HG03457 (cell line): ENCODE data around the gene MAPK14.
"Not testable (repeated sequence)": the region's sequence is repeated elsewhere in the genome, so short reads cannot be mapped to it uniquely, and the experiment has no call there.

ENCODE experiments used
- ATAC-seq: cut with Tn5 transposase; IDR thresholded peaks from one replicate; pipeline ENCODE4 v1.9.1; 2021; ENCODE audit warnings: moderate number of reproducible peaks; ENCODE audit not compliant: unreplicated experiment

MAPK14 gene

GRCh38 chr6:36067374-36068011 lies 39.9 kb downstream of the MAPK14 start:
- ATAC-seq, result no peak

GRCh38 chr6:36068012-36068392 lies 40.4 kb downstream of the MAPK14 start:
- ATAC-seq, result no peak

- ATAC-seq, result no peak
These were observed 41.0 kb downstream of the MAPK14 start for GRCh38 chr6:36068586-36068985.

- no peak for ATAC-seq
These were observed 42.0 kb downstream of the MAPK14 start for GRCh38 chr6:36069573-36069972.

GRCh38 chr6:36070252-36070651 lies 42.6 kb downstream of the MAPK14 start:
- ATAC-seq, result no peak

- ATAC-seq, result no peak
These were observed 43.7 kb downstream of the MAPK14 start for GRCh38 chr6:36071281-36071680.

- ATAC-seq, result no peak
These were observed 44.1 kb downstream of the MAPK14 start for GRCh38 chr6:36071714-36072113.

- no peak for ATAC-seq
These were observed 45.1 kb downstream of the MAPK14 start for GRCh38 chr6:36072681-36073080.

GRCh38 chr6:36073587-36073986 lies 46.0 kb downstream of the MAPK14 start:
- no peak for ATAC-seq

- ATAC-seq, result no peak
These were observed 48.0 kb downstream of the MAPK14 start for GRCh38 chr6:36075656-36076055.

- no peak for ATAC-seq
These were observed 48.8 kb downstream of the MAPK14 start for GRCh38 chr6:36076178-36077063.

GRCh38 chr6:36078159-36078558 lies 50.6 kb downstream of the MAPK14 start:
- ATAC-seq, result no peak

GRCh38 chr6:36079601-36080000 lies 52.0 kb downstream of the MAPK14 start:
- ATAC-seq, result no peak

GRCh38 chr6:36082318-36082717 lies 54.7 kb downstream of the MAPK14 start:
- no peak for ATAC-seq

GRCh38 chr6:36083446-36083845 lies 55.8 kb downstream of the MAPK14 start:
- ATAC-seq, result no peak

GRCh38 chr6:36088204-36088603 lies 60.6 kb downstream of the MAPK14 start:
- ATAC-seq, result not testable (repeated sequence)

GRCh38 chr6:36089048-36089447 lies 61.4 kb downstream of the MAPK14 start:
- ATAC-seq, result no peak

- no peak for ATAC-seq
These were observed 66.6 kb downstream of the MAPK14 start for GRCh38 chr6:36094238-36094637.

GRCh38 chr6:36094753-36095496 lies 67.3 kb downstream of the MAPK14 start:
- ATAC-seq, result no peak

- no peak for ATAC-seq
These were observed 68.1 kb downstream of the MAPK14 start for GRCh38 chr6:36095497-36096391.
